ENCODE results near the gene PRKAG1. TPM values are rescaled to one million over a fixed set of nuclear protein-coding genes. Genes with fewer than 3 reads are reported as not detected.

The PRKAG1 gene
- polyA plus RNA-seq, 3 donors = 33.6 to 59.4 (median 54.5) TPM

DNA sequence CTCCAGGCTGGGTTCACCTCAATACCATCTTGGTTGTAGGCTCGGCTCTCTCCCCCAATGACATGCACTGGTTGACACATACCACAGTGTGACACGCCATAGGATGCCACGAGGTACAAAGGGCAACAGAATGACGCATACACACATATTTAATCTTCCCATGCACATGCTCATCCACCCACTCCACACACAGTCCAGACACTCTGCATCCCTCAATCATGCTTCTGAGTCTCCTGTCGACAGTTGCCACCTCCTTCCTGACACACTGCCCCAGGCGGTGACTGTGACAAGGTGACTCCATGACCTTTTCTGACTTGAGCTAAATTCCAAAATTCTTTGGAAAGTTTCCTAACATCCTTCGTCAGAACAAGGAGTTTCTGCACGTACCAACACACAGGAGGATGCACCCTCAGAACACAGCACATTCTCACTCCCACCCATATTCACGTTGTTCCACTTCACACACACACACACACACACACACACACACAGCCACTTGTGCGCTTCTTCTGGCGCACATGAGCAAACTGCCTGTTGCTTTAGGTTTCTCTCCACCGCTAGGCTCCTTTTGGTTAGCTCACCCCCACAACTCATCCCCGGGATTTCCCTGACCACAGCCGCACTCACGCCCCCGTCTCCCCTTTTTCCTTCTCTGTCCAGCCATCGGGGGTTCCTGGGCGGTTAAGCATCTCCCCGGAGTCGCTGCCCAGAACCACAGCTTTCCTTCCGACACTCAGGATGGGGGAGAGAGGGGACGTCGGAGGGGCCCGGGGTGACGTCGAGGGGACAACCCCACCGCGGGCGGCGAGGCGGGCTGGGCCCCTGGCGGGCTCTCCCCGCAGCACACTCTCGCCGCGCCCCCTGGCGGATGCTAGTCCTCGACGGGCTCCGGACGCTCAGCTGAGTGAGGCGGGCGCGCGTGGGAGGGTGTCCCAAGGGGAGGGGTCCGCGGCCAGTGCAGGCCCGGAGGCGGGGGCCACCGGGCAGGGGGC, 41.0 kb downstream of the PRKAG1 start:
- no peak overlapping the region for H3K27ac ChIP-seq (ENCODE audit: low read depth, low read length)
- 12 to 14% (median 13%) methylated on average over 46 to 50 of the region's 50 CpGs for WGBS, 3 donors

DNA sequence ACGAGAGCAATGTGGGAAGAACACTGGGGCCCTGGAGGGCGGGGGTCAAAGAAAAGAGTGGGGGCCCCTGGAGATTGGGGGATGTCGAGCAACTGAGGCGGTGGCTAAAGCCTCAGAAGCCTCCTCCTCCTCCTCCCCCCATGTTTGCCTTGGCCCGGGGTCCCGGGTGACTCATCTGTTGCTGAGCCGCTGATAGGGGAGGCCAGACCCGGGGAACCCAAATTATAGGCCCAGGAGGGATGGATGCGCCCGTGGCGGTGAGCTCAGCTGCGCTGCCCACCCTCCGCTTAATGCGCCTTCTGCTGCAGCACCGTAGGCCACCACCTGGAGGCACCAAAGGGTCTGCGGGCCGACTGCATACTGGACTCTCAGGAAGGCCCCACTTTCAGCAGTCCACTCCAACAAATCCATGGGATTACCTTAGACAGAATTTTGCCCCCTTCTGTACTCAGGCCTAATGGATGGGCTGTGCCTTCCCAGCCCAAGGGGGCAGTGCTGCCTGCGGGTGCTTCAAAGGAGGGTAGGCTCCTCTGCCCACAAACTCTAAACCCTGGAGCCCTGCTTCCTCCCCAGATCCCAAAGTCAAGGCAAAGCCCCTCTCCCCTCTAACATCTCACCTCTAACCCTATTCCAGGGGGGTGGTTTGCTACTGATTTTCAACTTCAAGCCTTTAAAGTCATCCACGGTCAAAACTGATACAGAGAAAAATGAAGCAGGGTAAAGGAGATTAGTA, 44.5 kb downstream of the PRKAG1 start:
- WGBS, 3 donors = 15 to 21% (median 17%) methylated on average over 19 of the region's 19 CpGs
- H3K27ac ChIP-seq (ENCODE audit: low read depth, low read length) = no peak overlapping the region

DNA sequence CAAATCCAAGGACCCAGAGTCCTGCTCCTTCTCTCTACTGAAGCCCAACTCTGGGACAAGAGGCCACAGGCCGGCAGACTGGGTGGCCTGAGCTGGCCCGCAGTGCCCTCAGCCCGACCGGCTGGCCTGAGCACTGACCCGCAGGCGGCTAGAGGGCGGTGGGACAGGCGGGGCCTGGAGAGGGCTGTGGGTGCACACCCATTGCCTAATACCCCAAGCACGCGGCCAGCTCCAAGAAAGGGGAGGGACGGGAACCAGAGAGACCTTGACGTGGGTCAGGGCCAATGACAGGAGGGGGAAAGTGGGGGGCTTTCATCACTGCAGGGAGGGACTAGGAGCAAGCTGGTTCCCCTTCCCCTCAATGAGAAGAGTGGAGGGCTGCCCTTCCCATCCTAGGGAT, 45.0 kb downstream of the PRKAG1 start:
- H3K27ac ChIP-seq (ENCODE audit: low read depth, low read length) = no peak overlapping the region
- 10 to 12% (median 12%) methylated on average over 12 of the region's 12 CpGs for WGBS, 3 donors

DNA sequence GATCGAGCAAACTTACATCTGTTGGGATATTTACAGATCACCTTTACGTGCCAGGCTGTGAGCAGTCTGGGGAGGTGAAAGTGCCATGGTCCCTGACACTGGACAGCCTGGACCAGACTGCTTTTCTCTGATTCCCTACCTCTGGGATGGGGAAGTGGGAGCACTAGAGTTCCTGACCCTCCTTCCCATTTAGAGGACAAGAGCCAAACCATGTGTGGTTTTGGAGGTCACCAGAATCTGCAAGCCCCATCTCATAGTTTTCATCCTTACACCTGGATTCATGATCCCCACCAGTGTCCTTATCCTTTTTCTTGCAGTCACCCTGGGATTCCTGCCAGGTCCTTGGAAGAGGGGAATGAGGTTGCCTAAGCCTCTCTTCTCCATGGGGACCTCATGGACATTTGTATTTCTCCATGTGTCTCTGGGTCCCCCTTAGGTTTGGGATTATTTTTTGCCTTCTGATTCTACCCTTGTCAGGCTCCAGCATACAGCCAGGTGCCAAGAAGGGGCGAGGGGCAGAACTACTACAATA, 45.6 kb downstream of the PRKAG1 start:
- H3K27ac ChIP-seq (ENCODE audit: low read depth, low read length) = no peak overlapping the region
- 21 to 35% (median 33%) methylated on average over 3 of the region's 3 CpGs for WGBS, 3 donors

DNA sequence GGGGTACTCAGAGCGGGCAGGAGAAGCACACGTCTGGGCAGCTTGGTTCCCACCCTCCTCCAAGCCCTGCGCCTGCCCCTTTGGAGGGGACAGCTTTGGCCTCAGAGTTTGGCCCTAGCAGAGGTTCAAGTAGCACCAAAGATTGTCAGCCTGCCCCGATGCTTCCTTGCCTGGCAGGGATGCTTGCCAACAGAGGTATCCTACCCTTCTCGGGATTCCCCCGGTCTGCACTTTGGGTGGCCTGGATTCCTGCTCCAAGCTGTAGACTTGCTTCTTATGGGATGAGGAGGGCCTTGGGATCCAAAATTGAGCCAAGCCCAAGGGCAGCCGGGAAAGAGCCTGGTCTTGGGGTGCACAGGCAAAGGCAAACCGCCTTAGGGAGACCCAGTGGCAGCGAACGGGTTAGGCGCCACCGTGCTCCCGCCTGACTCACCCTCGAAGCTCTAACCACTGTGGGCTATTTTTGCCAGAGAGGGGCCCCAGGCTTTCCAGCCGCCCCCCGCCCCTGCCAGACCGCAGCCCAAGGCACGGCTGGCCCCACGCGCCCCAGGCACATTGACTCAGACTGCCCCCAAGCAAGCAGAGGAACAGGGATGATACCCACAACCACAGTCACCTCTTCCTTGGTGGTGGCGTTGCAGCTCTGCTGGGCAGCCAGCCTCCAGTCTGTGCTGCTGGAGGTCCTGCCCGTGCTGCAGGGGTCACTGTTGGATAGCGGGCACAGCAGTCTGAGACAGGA, 46.2 kb downstream of the PRKAG1 start:
- WGBS, 3 donors = 15 to 29% (median 26%) methylated on average over 23 of the region's 23 CpGs

DNA sequence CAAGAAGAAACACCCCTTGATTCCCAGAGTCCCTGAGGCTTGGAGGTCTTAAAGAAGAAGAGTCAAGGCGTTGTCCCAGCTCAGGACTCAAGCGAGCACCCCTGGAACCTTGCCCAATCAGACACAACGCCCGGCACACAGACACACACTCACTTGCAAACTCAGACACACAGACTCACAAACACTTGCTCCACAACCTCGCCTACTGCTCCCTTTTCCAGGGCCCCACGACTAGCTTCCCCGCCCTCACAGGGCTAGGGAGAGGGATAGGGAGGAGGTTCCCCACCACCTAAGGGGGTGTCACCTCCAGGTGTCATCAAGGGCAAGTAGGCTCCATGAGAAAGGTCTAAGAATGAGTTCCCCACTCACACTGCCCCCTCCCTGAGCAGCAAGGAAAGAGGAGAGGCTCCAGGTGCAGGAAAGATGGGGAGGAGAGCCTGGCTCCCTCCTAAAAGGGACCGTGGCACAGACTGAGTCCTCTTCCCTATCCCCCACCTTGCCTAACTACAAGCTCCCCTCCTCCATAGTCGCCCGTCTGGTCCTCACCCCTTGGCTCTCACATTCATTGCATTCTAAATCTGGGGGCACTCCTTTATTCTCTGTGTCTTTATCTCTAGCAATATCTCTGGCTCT, 47.8 kb downstream of the PRKAG1 start:
- WGBS, 3 donors = 28 to 50% (median 33%) methylated on average over 10 of the region's 10 CpGs
- H3K27ac ChIP-seq (ENCODE audit: low read depth, low read length) = no peak overlapping the region

More for the DNA sequence above, 46.2 kb downstream of the PRKAG1 start:
- no peak overlapping the region for H3K27ac ChIP-seq (ENCODE audit: low read depth, low read length)

DNA sequence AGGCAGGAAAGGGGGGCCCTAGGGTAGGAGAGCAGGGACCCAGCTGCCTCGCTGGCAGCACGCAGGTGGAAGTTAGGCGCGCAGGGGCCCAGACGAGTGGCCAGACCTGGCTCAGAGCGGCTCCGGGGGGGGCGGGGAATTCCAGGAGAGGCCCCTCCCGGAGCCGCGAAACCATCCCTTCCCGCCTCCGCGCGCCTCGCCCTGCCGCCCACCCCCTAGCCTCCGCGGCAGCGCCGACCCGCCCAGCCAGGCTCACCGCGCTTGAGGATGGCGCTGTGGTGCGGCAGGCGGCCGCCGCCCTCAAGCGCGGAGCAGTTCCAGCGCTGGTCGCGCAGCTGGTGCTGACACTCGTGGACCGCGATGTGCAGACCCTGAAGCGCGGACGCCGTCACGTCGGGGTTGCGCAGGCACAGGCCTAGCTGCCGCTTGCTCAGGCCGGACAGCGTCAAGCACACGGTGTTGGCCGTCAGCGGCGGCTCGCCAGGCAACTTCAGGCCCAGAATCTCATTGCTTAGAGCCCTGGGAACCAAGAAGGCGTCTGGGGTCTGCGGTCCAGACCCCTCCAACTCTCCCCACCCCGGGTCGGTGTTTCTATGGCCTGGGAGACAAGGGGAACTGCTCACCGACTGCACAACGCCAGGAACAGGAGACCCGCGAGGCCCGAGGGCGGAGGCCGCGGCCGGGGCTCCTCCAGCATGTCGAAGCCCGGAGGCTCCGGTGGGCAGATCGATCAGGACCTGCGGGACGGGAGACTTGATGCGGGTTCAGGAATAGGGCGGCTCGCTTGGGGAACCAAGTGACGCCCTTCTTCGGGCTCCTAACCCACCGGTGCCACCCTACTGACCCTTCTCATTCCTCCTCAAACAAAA, 48.5 kb downstream of the PRKAG1 start:
- H3K27ac ChIP-seq (ENCODE audit: low read depth, low read length) = no peak overlapping the region
- 9 to 29% (median 11%) methylated on average over 73 to 77 of the region's 77 CpGs for WGBS, 3 donors

DNA sequence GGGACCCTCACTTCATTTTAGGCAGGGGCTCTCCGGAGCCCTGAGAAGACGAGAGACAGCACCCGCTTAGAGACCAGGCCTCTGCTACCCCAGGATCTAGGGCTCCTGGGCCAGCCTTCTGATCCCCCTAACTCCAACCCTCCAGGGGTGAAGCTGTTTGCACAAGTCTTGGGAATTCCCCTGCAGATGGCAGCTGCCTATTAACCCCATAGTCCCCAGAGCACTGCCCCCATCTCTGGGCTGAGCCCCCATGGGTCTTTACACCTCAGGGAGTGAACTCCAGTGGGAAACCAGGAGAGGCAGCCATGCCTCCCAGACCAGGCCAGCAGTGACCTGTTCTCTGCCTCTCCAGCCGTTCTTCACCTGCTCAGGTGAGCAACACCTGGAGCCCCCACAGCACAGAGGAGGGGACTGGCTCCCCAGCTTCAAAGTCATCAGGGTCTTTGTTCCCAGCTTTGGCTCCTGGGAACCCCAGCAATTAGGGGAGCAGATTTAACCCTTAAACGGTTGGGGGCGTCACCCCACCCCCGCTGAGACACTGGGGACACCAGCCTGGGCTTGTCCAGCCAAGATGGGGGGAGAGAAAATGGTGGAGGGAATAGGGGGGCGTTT, 49.3 kb downstream of the PRKAG1 start:
- WGBS, 3 donors = 50 to 61% (median 61%) methylated on average over 8 of the region's 8 CpGs
- H3K27ac ChIP-seq (ENCODE audit: low read depth, low read length) = no peak overlapping the region

DNA sequence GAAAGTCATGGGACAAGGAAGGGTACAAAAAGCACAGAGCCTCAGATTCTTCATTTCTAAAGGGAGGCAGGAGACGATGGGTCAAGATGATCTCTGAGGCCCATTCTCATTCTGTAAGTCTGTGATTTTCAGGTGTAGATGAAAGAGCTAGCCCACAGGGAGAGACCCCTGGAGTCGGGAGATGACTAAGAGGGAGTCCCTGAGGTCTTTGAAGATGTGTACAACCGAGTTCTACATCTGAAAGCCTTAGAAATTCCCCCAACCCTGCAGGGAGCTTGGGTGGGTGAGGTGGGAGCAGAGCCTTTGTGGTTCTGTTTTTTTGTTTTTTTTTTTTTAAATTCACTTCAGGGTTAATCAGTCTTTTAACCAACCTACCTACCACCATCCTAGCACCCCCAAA, 50.1 kb downstream of the PRKAG1 start:
- 81 to 84% (median 83%) methylated on average over 3 of the region's 3 CpGs for WGBS, 3 donors
- H3K27ac ChIP-seq (ENCODE audit: low read depth, low read length) = no peak overlapping the region

DNA sequence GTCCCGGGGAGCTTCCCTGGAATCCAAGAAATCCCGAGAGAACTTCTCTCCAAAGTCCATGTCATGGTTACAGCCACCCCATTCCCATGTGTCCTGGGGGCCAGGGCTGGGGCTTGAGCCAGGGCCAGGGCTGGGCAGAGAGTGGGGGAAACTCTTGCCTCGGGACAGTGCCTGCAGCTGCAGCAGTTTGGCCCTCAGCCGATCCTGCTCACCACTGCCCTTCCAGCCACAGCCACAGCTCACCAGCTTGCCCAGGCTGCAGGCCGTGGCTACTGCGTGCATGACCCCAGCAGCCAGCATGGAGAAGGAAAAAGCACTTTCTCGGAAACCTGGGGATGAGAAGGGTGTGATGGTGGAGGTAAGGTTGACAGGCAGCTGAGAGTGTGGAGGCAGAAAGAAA, 50.6 kb downstream of the PRKAG1 start:
- no peak overlapping the region for H3K27ac ChIP-seq (ENCODE audit: low read depth, low read length)
- 78 to 82% (median 78%) methylated on average over 7 of the region's 7 CpGs for WGBS, 3 donors

DNA sequence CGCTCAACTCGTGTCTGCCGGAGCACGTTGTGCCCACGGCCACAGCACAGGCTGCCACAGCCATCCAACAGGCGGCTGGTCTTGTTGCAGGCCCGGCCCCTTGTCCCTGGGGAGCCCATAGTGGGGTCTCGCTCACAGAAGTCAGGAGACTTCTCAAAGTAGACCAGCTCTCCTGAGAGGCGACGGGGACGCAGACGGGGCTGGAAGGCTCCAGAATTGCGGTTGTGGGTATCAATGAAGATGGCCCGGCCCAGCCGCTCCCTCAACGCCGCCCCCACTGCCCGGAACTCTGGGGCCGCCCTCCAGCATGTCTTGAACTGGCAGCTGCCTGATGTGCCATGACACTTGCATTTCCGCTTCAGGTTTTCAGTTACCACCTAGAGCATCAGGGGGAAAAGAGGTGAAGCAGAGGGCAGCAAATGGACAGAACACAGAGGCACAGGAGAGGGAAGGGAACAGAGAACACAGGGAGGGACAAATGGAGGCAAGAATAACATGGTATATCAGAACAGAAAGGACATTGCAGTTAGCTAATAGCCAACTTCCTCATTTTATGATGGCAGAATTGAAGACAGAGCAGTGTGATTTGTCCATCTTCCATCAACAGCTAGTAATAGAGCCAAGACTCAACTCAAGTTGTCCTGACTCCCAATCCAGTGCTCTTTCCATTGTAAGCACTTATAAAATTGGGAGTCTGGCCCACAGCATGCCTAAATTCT, 52.2 kb downstream of the PRKAG1 start:
- H3K27ac ChIP-seq (ENCODE audit: low read depth, low read length) = no peak overlapping the region
- 69 to 74% (median 71%) methylated on average over 20 of the region's 20 CpGs for WGBS, 3 donors

DNA sequence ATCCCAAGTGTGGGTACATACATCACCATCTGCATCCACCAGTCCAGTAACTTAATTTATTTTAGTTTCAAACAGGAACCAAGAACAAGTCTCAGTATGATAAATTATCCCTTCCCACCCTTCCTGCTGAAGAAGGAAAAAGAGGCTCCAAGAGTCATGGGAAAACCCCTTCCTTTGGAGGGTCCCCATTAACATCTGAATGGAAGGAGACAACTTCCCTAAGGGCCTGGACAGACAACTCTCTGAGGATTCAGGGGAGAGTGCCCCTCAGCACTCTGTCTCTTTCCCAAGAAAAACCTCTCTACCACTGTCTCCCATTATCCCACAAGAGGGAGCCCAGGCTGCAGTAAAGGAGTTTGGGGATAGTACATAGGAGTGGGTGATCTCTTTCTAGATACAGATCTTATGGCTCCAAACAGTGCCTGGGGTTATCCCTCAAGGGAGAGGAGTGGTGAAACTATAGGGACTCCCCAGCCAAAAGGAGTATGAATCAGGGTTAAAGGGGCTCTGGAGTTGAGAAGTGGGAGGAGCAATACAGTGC, 53.2 kb downstream of the PRKAG1 start:
- H3K27ac ChIP-seq (ENCODE audit: low read depth, low read length) = no peak overlapping the region

DNA sequence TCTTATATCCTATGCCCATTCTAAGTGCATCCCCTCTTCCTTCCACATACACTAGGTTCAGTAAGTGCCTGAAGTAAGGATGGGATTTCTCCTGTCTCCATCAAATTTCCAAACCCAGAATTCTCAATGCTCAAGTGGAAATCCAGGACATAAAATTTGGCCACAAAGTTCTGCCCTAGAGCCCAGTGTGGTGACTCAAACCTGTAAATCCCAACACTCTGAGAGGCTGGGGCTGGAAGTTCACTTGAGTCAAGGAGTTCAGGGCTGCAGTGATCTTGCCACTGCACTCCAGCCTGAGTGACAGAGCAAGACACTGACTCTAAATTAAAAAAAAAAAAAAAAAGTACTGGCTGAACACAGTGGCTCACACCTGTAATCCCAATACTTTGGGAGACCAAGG, 56.8 kb downstream of the PRKAG1 start:
- H3K27ac ChIP-seq (ENCODE audit: low read depth, low read length) = no peak overlapping the region

DNA sequence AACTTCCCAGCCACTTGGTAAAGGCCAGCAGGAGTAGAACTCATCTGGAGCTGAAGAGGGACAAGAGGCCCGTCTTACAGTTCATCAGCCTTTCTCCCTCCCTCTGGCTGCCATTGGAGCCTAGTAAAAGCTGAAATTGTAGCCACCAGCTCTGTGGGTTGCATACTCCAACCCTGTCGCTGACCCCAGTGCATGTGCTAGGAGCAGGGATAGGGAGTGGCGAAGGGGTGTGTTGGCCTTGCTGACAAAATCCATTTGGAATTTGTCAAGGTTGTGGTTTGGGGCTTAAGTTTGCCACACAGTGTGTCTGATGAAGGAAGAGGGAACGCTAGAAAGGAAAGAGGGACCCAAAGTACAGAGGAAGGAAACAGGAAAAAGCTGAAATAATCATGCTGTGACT, 57.2 kb downstream of the PRKAG1 start:
- 48 to 52% (median 50%) methylated on average over 4 of the region's 4 CpGs for WGBS, 3 donors
- H3K27ac ChIP-seq (ENCODE audit: low read depth, low read length) = no peak overlapping the region

DNA sequence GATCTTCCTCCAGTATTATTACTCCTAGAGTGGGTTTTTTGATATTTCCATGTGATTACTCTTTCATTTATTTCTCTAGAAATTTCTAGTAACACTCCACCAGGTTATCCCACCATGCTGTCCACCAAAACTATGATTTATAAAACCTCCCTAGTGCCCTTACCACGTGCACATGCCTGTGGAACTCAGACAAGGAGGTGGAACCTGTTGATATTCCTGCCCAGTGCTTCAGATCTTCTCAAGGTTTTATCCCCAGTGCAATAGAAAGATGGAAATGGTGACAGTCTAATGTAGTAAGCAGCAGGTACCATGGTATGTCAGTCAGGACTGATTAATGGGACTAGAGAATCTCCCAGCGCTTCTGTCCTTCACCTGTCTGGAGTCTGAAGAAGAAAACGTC, 57.7 kb downstream of the PRKAG1 start:
- H3K27ac ChIP-seq (ENCODE audit: low read depth, low read length) = no peak overlapping the region
- WGBS, 3 donors = 61 to 76% (median 74%) methylated on average over 3 of the region's 3 CpGs

DNA sequence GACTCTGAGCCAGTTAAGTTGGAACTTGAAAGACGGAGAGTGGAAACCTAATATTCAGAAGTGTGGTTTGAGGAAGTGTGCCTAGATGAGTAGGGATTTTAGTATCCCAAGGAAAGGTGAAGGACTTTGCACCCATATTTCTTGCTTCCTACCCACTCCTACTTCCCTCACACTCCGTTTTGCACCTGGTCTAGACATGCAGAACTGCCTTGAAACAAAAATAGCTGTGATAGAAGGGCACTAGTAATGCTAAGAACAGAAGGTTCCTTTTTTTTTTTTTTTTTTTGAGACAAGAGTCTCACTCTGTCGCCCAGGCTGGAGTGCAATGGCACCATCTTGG, 60.6 kb downstream of the PRKAG1 start:
- WGBS, 3 donors = 16 to 38% (median 23%) methylated on average over 3 of the region's 3 CpGs

More for the DNA sequence above, 60.6 kb downstream of the PRKAG1 start:
- no peak overlapping the region for H3K27ac ChIP-seq (ENCODE audit: low read depth, low read length)
